ENCODE data around the gene ABLIM2.

Gene ABLIM2

GRCh38 chr4:8081621-8082516, 76.7 kb downstream of the ABLIM2 start:
- DNase-seq, result no peak

- DNase-seq, result no peak
Observed at GRCh38 chr4:8081171-8081570, 77.4 kb downstream of the ABLIM2 start.

- DNase-seq, result no peak
Observed at GRCh38 chr4:8080754-8081065, 77.9 kb downstream of the ABLIM2 start.

- no peak for DNase-seq
Observed at GRCh38 chr4:8079916-8080753, 78.5 kb downstream of the ABLIM2 start.

- DNase-seq, result peak; percentile 17 to 28 (median 23)
Observed at GRCh38 chr4:8079031-8079885, 79.4 kb downstream of the ABLIM2 start.

- DNase-seq, result no peak
Observed at GRCh38 chr4:8078610-8079015, 80.0 kb downstream of the ABLIM2 start.

GRCh38 chr4:8078109-8078494, 80.5 kb downstream of the ABLIM2 start:
- DNase-seq, result no peak

GRCh38 chr4:8077181-8078108, 81.2 kb downstream of the ABLIM2 start:
- DNase-seq, result no peak

GRCh38 chr4:8076023-8076422, 82.6 kb downstream of the ABLIM2 start:
- no peak for DNase-seq

GRCh38 chr4:8073206-8073863, 85.3 kb downstream of the ABLIM2 start:
- no peak for DNase-seq

- no peak for DNase-seq
Observed at GRCh38 chr4:8072235-8072968, 86.2 kb downstream of the ABLIM2 start.

- no peak for DNase-seq
Observed at GRCh38 chr4:8071766-8072165, 86.8 kb downstream of the ABLIM2 start.

- no peak for DNase-seq
Observed at GRCh38 chr4:8070736-8071718, 87.6 kb downstream of the ABLIM2 start.

- no peak for DNase-seq
Observed at GRCh38 chr4:8069102-8069752, 89.4 kb downstream of the ABLIM2 start.

- no peak for DNase-seq
Observed at GRCh38 chr4:8067945-8068896, 90.4 kb downstream of the ABLIM2 start.

- DNase-seq, result no peak
Observed at GRCh38 chr4:8067274-8067936, 91.2 kb downstream of the ABLIM2 start.

GRCh38 chr4:8066336-8066931, 92.2 kb downstream of the ABLIM2 start:
- no peak for DNase-seq
